HL-60 (cell line): Measurements from ENCODE around the gene TBXAS1.

Experiments
- DNase-seq, 2 experiments: peaks; one replicate each; pipeline ENCODE4 v3.0.0-alpha.2; 2010 to 2020; ENCODE audit warnings: low read depth in 1 of 2, low spot score in 1 of 2
- H3K27ac ChIP-seq: fragments of 250-450 bp; sonication (Bioruptor Pico); replicated peaks from 2 replicates; pipeline ENCODE4 v1.5.1; 2020; ENCODE audit warnings: mild to moderate bottlenecking, moderate library complexity
- H3K27me3 ChIP-seq: fragments of 250-450 bp; sonication (Bioruptor Pico); 2 replicates; pipeline ENCODE4 v1.5.1; 2021; ENCODE audit warnings: mild to moderate bottlenecking, moderate library complexity; ENCODE audit not compliant: insufficient read depth, poor library complexity, severe bottlenecking
- H3K4me3 ChIP-seq: replicated peaks from 2 replicates; pipeline ENCODE4 v1.5.1; 2011; ENCODE audit warnings: mild to moderate bottlenecking, control low read depth, low read length; ENCODE audit not compliant: insufficient read depth
- CTCF ChIP-seq: IDR thresholded peaks from one replicate; pipeline ENCODE4 v1.5.1; 2011; ENCODE audit warnings: low read length, control low read depth, inconsistent platforms; ENCODE audit not compliant: insufficient read depth
- GABPA ChIP-seq: IDR thresholded peaks from 2 replicates; pipeline ENCODE4 v1.6.1; 2012; ENCODE audit warnings: low read depth
- POLR2AphosphoS5 ChIP-seq: IDR thresholded peaks from 2 replicates; pipeline ENCODE4 v1.6.1; 2012; ENCODE audit warnings: low read depth
- REST ChIP-seq: IDR thresholded peaks from 2 replicates; pipeline ENCODE4 v1.6.1; 2012; ENCODE audit warnings: low read depth; ENCODE audit not compliant: insufficient replicate concordance
- SPI1 ChIP-seq: IDR thresholded peaks from 2 replicates; pipeline ENCODE4 v1.6.1; 2012; ENCODE audit warnings: low read depth, mild to moderate bottlenecking, borderline replicate concordance

TBXAS1 gene

GRCh38 chr7:140049339-140050024, 220.4 kb downstream of the TBXAS1 start:
- TF ChIP-seq POLR2AphosphoS5, result no peak
- TF ChIP-seq REST, result no peak
- no peak for TF ChIP-seq GABPA
- Histone ChIP-seq H3K4me3 (no peak overlapping the region), H3K27me3 (peaks cover 3% of the 10 kb centered on the region), H3K27ac (no peak overlapping the region)
- DNase-seq, result no peak

- TF ChIP-seq GABPA (no peak), POLR2AphosphoS5 (no peak), CTCF (no peak), SPI1 (no peak), REST (no peak)
- no peak for DNase-seq
- peaks cover 3% of the 10 kb centered on the region for H3K27me3 ChIP-seq
- no peak overlapping the region for H3K4me3 ChIP-seq
- H3K27ac ChIP-seq, result no peak overlapping the region
Observed at GRCh38 chr7:140050100-140050499, 221.0 kb downstream of the TBXAS1 start.

GRCh38 chr7:140051820-140052219, 222.8 kb downstream of the TBXAS1 start:
- Histone ChIP-seq H3K4me3 (no peak overlapping the region), H3K27ac (no peak overlapping the region), H3K27me3 (peaks cover 3% of the 10 kb centered on the region)
- no peak for TF ChIP-seq GABPA
- peak; percentile 82 for TF ChIP-seq SPI1
- DNase-seq, result no peak

GRCh38 chr7:140053812-140054539, 224.9 kb downstream of the TBXAS1 start:
- no peak for TF ChIP-seq SPI1
- TF ChIP-seq GABPA, result no peak
- no peak for TF ChIP-seq POLR2AphosphoS5
- Histone ChIP-seq H3K4me3 (no peak overlapping the region), H3K27me3 (no peaks in the 10 kb centered on the region), H3K27ac (no peak overlapping the region)
- DNase-seq, result no peak

- Histone ChIP-seq H3K27ac (no peak overlapping the region), H3K27me3 (no peaks in the 10 kb centered on the region), H3K4me3 (no peak overlapping the region)
- no peak for TF ChIP-seq GABPA
- no peak for TF ChIP-seq REST
- no peak for TF ChIP-seq SPI1
- no peak for DNase-seq
Observed at GRCh38 chr7:140054751-140055150, 225.7 kb downstream of the TBXAS1 start.
